ENCODE results near the gene C13orf46.

DNA sequence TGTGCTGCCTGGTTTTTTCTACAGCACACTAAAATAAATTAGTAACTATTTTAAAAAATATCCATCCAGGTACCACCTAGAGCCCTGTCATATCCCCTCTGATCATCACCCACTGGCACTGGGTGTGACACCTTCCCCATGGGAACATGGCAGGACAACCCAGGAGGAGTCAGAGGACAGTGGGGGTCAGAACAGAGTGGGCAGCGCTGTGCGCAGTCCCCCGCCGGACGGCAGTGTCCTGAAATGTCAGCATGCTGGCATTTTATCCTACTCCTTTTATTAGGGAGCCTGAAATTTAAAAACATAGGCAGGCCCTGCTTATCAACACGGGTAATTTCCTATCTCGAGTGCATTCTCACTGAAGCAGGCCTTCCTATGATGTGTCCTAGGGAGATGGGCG lies 67.9 kb downstream of the C13orf46 start:
- no peak for TF ChIP-seq EP300 (IDR thresholded peaks at IDR 0.05; ENCODE audit: borderline replicate concordance in 1 of 2, low read depth in 2 of 2, low read length in 2 of 2)
- no peak for TF ChIP-seq SRF (IDR thresholded peaks at IDR 0.05; ENCODE audit: low read depth, low read length)
- no peak for TF ChIP-seq BRCA1 (IDR thresholded peaks at IDR 0.05; ENCODE audit: low read depth, low read length)
- TF ChIP-seq, protein P1, sequence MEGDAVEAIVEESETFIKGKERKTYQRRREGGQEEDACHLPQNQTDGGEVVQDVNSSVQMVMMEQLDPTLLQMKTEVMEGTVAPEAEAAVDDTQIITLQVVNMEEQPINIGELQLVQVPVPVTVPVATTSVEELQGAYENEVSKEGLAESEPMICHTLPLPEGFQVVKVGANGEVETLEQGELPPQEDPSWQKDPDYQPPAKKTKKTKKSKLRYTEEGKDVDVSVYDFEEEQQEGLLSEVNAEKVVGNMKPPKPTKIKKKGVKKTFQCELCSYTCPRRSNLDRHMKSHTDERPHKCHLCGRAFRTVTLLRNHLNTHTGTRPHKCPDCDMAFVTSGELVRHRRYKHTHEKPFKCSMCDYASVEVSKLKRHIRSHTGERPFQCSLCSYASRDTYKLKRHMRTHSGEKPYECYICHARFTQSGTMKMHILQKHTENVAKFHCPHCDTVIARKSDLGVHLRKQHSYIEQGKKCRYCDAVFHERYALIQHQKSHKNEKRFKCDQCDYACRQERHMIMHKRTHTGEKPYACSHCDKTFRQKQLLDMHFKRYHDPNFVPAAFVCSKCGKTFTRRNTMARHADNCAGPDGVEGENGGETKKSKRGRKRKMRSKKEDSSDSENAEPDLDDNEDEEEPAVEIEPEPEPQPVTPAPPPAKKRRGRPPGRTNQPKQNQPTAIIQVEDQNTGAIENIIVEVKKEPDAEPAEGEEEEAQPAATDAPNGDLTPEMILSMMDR (IDR thresholded peaks at IDR 0.05; ENCODE audit: control extremely low read depth in 1 of 3, insufficient read depth in 1 of 3, low read depth in 1 of 3, low read length in 3 of 3) = no peak

All from H1 (cell line).